ENCODE data around the gene RNF130.

The RNF130 gene

GRCh38 chr5:180097926-180098325 lies 26.4 kb upstream of the RNF130 start:
- no peak for TF ChIP-seq CTCF (conservative IDR thresholded peaks at IDR 0.05; ENCODE audit: control insufficient read depth, insufficient read depth, low read depth, low read length)
- no peak overlapping the region for H3K4me3 ChIP-seq (ENCODE audit: control insufficient read depth, low read depth, low read length)
- no peak for DNase-seq (ENCODE audit: low read depth)

DNA sequence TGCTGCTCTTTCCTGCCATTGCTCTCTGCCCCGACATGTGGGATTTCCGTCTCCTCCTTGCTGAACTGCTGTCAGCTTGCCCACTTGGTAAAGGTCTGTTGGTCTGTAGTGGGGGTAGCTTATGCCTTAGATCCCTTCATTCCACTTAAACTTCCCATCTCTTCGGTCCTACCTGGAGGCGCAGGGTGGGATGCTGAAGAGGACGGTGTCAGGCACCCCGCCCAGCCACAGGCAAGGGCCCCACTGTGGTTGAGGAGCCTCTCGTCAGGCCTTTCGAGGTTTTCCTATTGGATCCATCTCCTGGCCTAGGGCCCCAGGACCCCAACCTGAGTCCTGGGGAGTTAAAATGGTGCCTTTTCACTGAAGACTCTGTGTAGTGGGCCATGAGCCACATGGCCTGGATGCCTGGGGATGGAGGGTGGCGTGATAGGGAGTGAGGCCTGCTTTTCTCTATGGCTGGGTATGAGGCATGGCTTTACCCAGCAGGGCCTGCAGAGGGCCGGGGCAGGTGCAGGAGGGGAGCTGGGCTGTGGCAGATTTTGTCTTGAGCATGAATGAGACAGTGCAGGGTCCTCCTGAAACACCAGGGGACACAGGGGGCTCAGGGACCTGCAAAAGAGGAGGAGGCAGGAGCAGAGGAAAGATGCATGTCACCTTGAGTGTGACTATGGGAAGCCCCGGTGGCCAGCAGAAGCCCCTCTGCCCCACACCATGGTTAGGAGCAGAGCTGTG lies 25.8 kb upstream of the RNF130 start:
- H3K4me3 ChIP-seq (ENCODE audit: control insufficient read depth, low read depth, low read length), result no peak overlapping the region
- no peak for TF ChIP-seq CTCF (conservative IDR thresholded peaks at IDR 0.05; ENCODE audit: control insufficient read depth, insufficient read depth, low read depth, low read length)
- no peak for DNase-seq (ENCODE audit: low read depth)

- DNase-seq (ENCODE audit: low read depth), result no peak
- no peak overlapping the region for H3K4me3 ChIP-seq (ENCODE audit: control insufficient read depth, low read depth, low read length)
- no peak for TF ChIP-seq CTCF (conservative IDR thresholded peaks at IDR 0.05; ENCODE audit: control insufficient read depth, insufficient read depth, low read depth, low read length)
These were observed 25.1 kb upstream of the RNF130 start for GRCh38 chr5:180096616-180097015.

DNA sequence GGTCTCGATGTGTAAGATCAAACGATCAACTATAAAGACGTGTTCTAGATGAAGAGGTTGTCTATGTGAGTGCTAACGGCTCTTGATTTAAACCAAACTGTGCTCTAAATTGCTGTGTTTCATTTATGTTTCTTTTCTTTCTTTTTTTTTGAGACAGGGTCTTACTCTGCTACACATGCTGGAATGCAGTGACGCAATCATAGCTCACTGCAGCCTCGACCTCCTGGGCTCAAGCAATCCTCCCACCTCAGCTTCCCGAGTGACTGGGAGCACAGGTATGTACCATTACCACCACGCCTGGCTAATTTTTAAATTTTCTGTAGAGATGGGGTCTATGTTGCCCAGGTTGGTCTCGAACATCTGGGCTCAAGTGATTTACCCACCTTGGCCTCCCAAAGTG lies 24.0 kb upstream of the RNF130 start:
- TF ChIP-seq CTCF (conservative IDR thresholded peaks at IDR 0.05; ENCODE audit: control insufficient read depth, insufficient read depth, low read depth, low read length), result no peak
- no peak overlapping the region for H3K4me3 ChIP-seq (ENCODE audit: control insufficient read depth, low read depth, low read length)

GRCh38 chr5:180093651-180094382 lies 22.3 kb upstream of the RNF130 start:
- H3K4me3 ChIP-seq (ENCODE audit: control insufficient read depth, low read depth, low read length), result no peak overlapping the region
- DNase-seq (ENCODE audit: low read depth), result no peak
- TF ChIP-seq CTCF (conservative IDR thresholded peaks at IDR 0.05; ENCODE audit: control insufficient read depth, insufficient read depth, low read depth, low read length), result no peak

More for the DNA sequence above, 24.0 kb upstream of the RNF130 start:
- DNase-seq (ENCODE audit: low read depth), result no peak

DNA sequence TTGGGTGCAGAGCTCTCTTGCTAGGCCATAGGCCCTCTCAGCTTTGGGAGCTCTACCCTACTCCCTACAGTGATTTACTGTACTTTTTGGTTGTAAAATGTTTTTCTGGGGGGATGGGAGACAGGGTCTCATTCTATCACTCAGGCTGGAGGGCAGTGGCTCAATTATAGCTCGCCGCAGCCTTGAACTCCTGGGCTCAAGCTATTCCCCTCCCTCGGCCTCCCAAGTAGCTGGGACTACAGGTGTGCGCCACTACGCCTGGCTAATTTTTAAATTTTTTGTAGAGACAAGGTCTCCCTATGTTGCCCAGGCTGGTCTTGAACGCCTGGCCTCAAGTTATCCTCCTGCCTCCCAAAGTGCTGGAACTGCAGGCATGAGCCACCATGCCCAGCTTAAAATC lies 21.7 kb upstream of the RNF130 start:
- no peak overlapping the region for H3K4me3 ChIP-seq (ENCODE audit: control insufficient read depth, low read depth, low read length)
- TF ChIP-seq CTCF (conservative IDR thresholded peaks at IDR 0.05; ENCODE audit: control insufficient read depth, insufficient read depth, low read depth, low read length), result no peak
- DNase-seq (ENCODE audit: low read depth), result no peak

Data from fibroblast of mammary gland (primary cell).